Endodermal cell (in vitro differentiated cells): Measurements from ENCODE around the gene CRISPLD2. TPM values are rescaled to one million over a fixed set of nuclear protein-coding genes. Genes with fewer than 3 reads are reported as not detected.

Source experiments
- DNase-seq: peaks from one replicate; pipeline ENCODE4 v3.0.0-alpha.2; 2017
- H3K27ac ChIP-seq: 2 replicates; pipeline ENCODE4 v1.5.1; 2013; ENCODE audit warnings: mild to moderate bottlenecking, low read depth, low read length, moderate library complexity
- H3K27me3 ChIP-seq: 2 replicates; pipeline ENCODE4 v1.6.1; 2013; ENCODE audit warnings: mild to moderate bottlenecking, low read length, moderate library complexity; ENCODE audit not compliant: insufficient read depth, control insufficient read depth, poor library complexity, severe bottlenecking
- H3K36me3 ChIP-seq: 2 replicates; pipeline ENCODE4 v1.7.0; 2013; ENCODE audit warnings: mild to moderate bottlenecking, low read length, moderate library complexity; ENCODE audit not compliant: control insufficient read depth, insufficient read depth
- H3K4me1 ChIP-seq: one replicate; pipeline ENCODE4 v1.7.0; 2013; ENCODE audit warnings: low read length; ENCODE audit not compliant: control insufficient read depth, insufficient read depth
- H3K4me3 ChIP-seq: 2 replicates; pipeline ENCODE4 v1.5.1; 2013; ENCODE audit warnings: mild to moderate bottlenecking, low read length, moderate library complexity
- H3K9ac ChIP-seq: 2 replicates; pipeline ENCODE4 v1.6.1; 2013; ENCODE audit warnings: mild to moderate bottlenecking, low read length, moderate library complexity; ENCODE audit not compliant: poor library complexity, severe bottlenecking; ENCODE audit errors: extremely low read depth
- H3K9me3 ChIP-seq: 2 replicates; pipeline ENCODE4 v1.6.1; 2013; ENCODE audit warnings: mild to moderate bottlenecking, low read length, moderate library complexity; ENCODE audit not compliant: control insufficient read depth
- H3K27ac Mint-ChIP-seq: 2 replicates; pipeline ENCODE4 v1.8.0; 2020; ENCODE audit warnings: mixed read lengths
- H3K27me3 Mint-ChIP-seq: 2 replicates; pipeline ENCODE4 v1.8.0; 2021; ENCODE audit warnings: mild to moderate bottlenecking, mixed read lengths; ENCODE audit not compliant: insufficient read depth
- H3K36me3 Mint-ChIP-seq: 2 replicates; pipeline ENCODE4 v1.8.0; 2020; ENCODE audit warnings: low read depth, mixed read lengths
- H3K4me1 Mint-ChIP-seq: 2 replicates; pipeline ENCODE4 v1.8.0; 2020; ENCODE audit warnings: mixed read lengths
- H3K4me3 Mint-ChIP-seq: 2 replicates; pipeline ENCODE4 v1.8.0; 2020; ENCODE audit warnings: mild to moderate bottlenecking, moderate library complexity, mixed read lengths
- H3K9me3 Mint-ChIP-seq: 2 replicates; pipeline ENCODE4 v1.8.0; 2020; ENCODE audit warnings: mild to moderate bottlenecking, mixed read lengths
- WGBS, 2 experiments: methylation state at CpG; one replicate each; pipeline versions ENCODE4 v1.1.5 to v1.1.7; 2013; ENCODE audit warnings: missing lambda C conversion rate in 2 of 2, mixed read lengths in 1 of 2; ENCODE audit not compliant: insufficient coverage in 1 of 2, insufficient read length in 1 of 2; 5-methylcytosine and 5-hydroxymethylcytosine counted together
- total RNA-seq, 2 donors: library from RNA; stranded (reverse); fragmentation: NEBNext Ultra II Directional in 1 of 2; extraction: Animal tissue kit (Norgen Biotek cat#: 25700) in 1 of 2; gene quantifications; 2 replicates in 1 of 2; 3 replicates in 1 of 2; pipeline ENCODE4 v1.2.1, GENCODE V29; 2021
- TF ChIP-seq, protein P1 (sequence below): fragments of 200-600 bp; sonication (generic); conservative IDR thresholded peaks from 2 replicates; pipeline ENCODE4 v1.5.0; 2021; ENCODE audit warnings: antibody characterized with exemption, mild to moderate bottlenecking

The CRISPLD2 gene
- total RNA-seq, 2 donors from 2014 or later = 5.0 to 9.3 TPM

DNA sequence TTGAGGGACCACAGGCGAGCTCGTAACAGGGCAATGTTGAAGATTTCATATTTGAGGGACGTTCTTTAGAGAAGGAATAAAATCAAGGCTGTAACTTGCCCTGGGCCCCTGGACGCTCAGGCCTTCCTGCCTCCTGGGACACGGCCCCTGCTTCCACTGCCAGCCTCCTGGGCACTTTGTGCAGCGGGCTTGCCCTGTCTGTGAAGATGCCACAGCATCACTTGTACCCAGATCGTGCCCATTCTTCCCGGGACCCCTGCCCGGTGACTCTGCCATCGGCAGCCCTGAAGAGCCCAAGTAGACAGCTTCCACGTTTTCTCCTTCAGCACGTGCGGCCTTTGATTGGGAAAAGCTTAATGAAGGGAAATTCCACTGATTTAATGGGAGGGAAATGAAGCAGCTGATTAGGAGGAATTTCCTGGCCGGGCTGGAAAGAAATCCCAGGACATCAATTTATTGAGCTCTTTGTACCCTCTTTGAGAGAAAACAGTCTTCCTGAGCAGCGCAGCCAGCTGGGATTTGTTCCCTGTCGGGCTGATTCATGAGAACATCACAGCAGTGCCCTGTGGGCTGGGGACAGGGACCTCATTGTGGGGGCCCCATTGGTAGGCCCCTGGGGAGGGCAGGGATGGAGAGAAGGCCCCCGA is 71.5 kb downstream of the CRISPLD2 start:
- Mint-ChIP-seq H3K27ac (no peak overlapping the region), H3K9me3 (no peaks in the 10 kb centered on the region), H3K4me3 (no peak overlapping the region), H3K27me3 (peaks cover 2% of the 10 kb centered on the region), H3K4me1 (peaks cover 6% of the 10 kb centered on the region), H3K36me3 (peaks cover 3% of the 10 kb centered on the region)
- H3K9me3 ChIP-seq = no peaks in the 10 kb centered on the region
- H3K9ac ChIP-seq = no peak overlapping the region
- no peaks in the 10 kb centered on the region for H3K27me3 ChIP-seq
- H3K4me1 ChIP-seq = no peaks in the 10 kb centered on the region
- H3K27ac ChIP-seq = no peak overlapping the region
- H3K36me3 ChIP-seq = no peaks in the 10 kb centered on the region
- TF ChIP-seq, protein P1, sequence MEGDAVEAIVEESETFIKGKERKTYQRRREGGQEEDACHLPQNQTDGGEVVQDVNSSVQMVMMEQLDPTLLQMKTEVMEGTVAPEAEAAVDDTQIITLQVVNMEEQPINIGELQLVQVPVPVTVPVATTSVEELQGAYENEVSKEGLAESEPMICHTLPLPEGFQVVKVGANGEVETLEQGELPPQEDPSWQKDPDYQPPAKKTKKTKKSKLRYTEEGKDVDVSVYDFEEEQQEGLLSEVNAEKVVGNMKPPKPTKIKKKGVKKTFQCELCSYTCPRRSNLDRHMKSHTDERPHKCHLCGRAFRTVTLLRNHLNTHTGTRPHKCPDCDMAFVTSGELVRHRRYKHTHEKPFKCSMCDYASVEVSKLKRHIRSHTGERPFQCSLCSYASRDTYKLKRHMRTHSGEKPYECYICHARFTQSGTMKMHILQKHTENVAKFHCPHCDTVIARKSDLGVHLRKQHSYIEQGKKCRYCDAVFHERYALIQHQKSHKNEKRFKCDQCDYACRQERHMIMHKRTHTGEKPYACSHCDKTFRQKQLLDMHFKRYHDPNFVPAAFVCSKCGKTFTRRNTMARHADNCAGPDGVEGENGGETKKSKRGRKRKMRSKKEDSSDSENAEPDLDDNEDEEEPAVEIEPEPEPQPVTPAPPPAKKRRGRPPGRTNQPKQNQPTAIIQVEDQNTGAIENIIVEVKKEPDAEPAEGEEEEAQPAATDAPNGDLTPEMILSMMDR = no peak
- DNase-seq = no peak
- H3K4me3 ChIP-seq = no peak overlapping the region
- 92% methylated on average over 13 to 17 of the region's 17 CpGs for WGBS, 2 experiments

DNA sequence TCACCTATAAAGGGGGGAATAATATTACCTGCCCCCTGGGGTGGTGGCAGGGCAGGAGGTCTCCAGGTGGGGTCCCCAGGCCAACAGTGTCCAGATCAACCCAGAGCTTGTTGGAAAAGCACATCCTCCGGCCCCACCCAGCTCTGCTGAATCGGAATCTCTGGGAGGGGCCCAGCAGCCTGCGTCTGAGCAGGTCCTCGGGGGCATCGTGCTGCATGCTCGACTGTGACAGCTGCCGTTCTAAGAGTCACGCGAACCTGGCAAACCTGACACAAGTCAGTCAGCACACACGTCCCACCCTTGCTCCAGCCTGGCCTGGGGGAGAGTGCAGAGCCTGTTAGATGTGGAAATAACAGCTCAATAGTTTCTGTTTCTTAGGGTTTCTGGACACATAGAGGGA is 72.3 kb downstream of the CRISPLD2 start:
- WGBS, 2 experiments = 93 to 94% methylated on average over 10 of the region's 10 CpGs

DNA sequence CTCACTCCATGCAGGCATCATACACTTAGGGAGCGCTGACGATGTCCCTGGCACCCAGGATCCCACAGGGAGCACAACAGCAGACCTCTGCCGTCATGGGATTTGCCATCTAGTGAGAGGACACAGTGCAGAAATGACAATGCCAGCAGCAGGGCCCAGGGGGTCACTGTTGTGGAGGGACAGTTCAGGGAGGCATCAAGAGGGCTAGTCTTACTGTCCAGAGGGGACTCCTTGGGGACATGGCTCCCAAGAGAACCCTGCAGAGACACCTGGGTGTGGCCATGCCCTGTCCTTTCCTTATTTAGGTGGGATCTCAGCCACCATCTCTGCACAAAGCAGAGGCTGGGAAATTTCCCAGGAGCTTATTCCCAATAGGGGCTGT is 73.7 kb downstream of the CRISPLD2 start:
- TF ChIP-seq, protein P1 = no peak
- no peak overlapping the region for H3K4me3 Mint-ChIP-seq
- H3K9me3 Mint-ChIP-seq = no peaks in the 10 kb centered on the region
- Histone ChIP-seq H3K9me3 (no peaks in the 10 kb centered on the region), H3K27me3 (no peaks in the 10 kb centered on the region), H3K9ac (no peak overlapping the region), H3K36me3 (no peaks in the 10 kb centered on the region), H3K4me3 (no peak overlapping the region), H3K27ac (no peak overlapping the region), H3K4me1 (no peaks in the 10 kb centered on the region)
- H3K27me3 Mint-ChIP-seq = peaks cover 2% of the 10 kb centered on the region
- H3K36me3 Mint-ChIP-seq = peaks cover 3% of the 10 kb centered on the region
- WGBS, 2 experiments = 89% methylated on average over 3 of the region's 3 CpGs; no CpG with 5 or more reads in 1 of the 2 experiments
- DNase-seq = no peak
- no peak overlapping the region for H3K27ac Mint-ChIP-seq
- H3K4me1 Mint-ChIP-seq = no peaks in the 10 kb centered on the region

More for the DNA sequence above, 72.3 kb downstream of the CRISPLD2 start:
- Mint-ChIP-seq H3K36me3 (peaks cover 3% of the 10 kb centered on the region), H3K4me3 (no peak overlapping the region), H3K4me1 (peaks cover under 1% of the 10 kb centered on the region), H3K27me3 (peaks cover 2% of the 10 kb centered on the region), H3K9me3 (no peaks in the 10 kb centered on the region), H3K27ac (no peak overlapping the region)
- TF ChIP-seq, protein P1 = no peak
- DNase-seq = no peak
- H3K36me3 ChIP-seq = no peaks in the 10 kb centered on the region
- H3K4me3 ChIP-seq = no peak overlapping the region
- no peaks in the 10 kb centered on the region for H3K4me1 ChIP-seq
- H3K27ac ChIP-seq = no peak overlapping the region
- no peaks in the 10 kb centered on the region for H3K27me3 ChIP-seq
- H3K9me3 ChIP-seq = no peaks in the 10 kb centered on the region
- no peak overlapping the region for H3K9ac ChIP-seq
